OCI-LY3 (cell line): ENCODE results near the gene GALNT18.

Source experiments
- EZH2phosphoT487 ChIP-seq: fragments of 200-600 bp; shearing (Covaris generic); IDR thresholded peaks from 2 replicates; pipeline ENCODE4 v1.6.1; 2018; ENCODE audit warnings: antibody characterized with exemption, mixed run types, low read depth
- TF ChIP-seq, protein P1 (sequence below): fragments of 200-600, 300-600 bp; sonication (generic); IDR thresholded peaks from 2 replicates; pipeline ENCODE4 v1.5.1; 2014; ENCODE audit warnings: antibody characterized with exemption, low read length, low read depth

GRCh38 chr11:11380883-11381282 is 240.9 kb downstream of the GALNT18 start:
- TF ChIP-seq, protein P1, sequence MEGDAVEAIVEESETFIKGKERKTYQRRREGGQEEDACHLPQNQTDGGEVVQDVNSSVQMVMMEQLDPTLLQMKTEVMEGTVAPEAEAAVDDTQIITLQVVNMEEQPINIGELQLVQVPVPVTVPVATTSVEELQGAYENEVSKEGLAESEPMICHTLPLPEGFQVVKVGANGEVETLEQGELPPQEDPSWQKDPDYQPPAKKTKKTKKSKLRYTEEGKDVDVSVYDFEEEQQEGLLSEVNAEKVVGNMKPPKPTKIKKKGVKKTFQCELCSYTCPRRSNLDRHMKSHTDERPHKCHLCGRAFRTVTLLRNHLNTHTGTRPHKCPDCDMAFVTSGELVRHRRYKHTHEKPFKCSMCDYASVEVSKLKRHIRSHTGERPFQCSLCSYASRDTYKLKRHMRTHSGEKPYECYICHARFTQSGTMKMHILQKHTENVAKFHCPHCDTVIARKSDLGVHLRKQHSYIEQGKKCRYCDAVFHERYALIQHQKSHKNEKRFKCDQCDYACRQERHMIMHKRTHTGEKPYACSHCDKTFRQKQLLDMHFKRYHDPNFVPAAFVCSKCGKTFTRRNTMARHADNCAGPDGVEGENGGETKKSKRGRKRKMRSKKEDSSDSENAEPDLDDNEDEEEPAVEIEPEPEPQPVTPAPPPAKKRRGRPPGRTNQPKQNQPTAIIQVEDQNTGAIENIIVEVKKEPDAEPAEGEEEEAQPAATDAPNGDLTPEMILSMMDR, result no peak
- no peak for TF ChIP-seq EZH2phosphoT487
